Activated CD8-positive, alpha-beta memory T cell treated with anti-CD3 and anti-CD28 coated beads, Interleukin-2, amount 50 U/mL, for 1 hour (primary cell): ENCODE measurements around the gene TBC1D3D.
"Not testable (repeated sequence)": the region's sequence is repeated elsewhere in the genome, so short reads cannot be mapped to it uniquely, and the experiment has no call there.

Experiments used
- DNase-seq: peaks from one replicate; pipeline ENCODE4 v3.0.0-alpha.2; 2020; ENCODE audit errors: extremely low read depth

TBC1D3D gene

DNA sequence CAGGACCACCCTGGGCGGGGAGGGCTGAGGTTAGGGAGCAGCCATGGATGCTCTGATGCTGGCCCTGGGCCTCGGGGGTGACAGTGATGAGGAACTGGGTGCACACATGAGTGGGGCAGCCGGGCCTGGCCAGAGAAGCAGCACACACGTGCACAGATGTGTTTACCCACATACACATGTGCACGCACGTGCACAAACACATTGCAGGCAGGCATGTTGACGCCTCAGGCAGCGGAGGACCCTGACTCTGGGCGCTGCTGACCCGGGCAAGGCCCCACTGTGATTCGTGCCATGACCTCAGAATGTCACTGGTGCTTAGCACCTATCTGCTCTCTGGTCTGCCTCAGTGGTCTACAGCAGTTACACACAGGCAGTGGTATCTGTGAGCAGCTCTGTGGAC is at the start of gene TBC1D3D:
Gene TBC1D3D (plus strand): TSS at position 301 of the 400 bp plus-strand sequence. CDS start 1,585 bp downstream, outside the sequence.
- not testable (repeated sequence) for DNase-seq

GRCh38 chr17:37988960-37989359 is 14.8 kb upstream of the TBC1D3D start, which contains the start of gene TBC1D3L:
TBC1D3L (minus strand) TSS chr17:37989060; CDS start chr17:37987520, 1,540 bp downstream.
- DNase-seq = not testable (repeated sequence)
